K562 (cell line): ENCODE measurements around the gene ST6GAL1. TPM values are rescaled to one million over a fixed set of nuclear protein-coding genes. Genes with fewer than 3 reads are reported as not detected.

ENCODE experiments used
- ARID1B ChIP-seq: fragments of 450-650 bp; IDR thresholded peaks from 2 replicates; pipeline ENCODE4 v1.6.1; 2016; ENCODE audit warnings: antibody characterized with exemption, mild to moderate bottlenecking, inconsistent platforms
- ASH1L ChIP-seq: fragments of 450-650 bp; IDR thresholded peaks from 2 replicates; pipeline ENCODE4 v1.6.1; 2018; ENCODE audit warnings: borderline replicate concordance, mild to moderate bottlenecking, low read depth; ENCODE audit not compliant: partially characterized antibody
- CHCHD3 ChIP-seq: fragments of 250-450 bp; sonication (Bioruptor Pico); IDR thresholded peaks from 2 replicates; pipeline ENCODE4 v2.1.2; 2022; ENCODE audit warnings: mild to moderate bottlenecking
- FOXO4 ChIP-seq: fragments of 450-650 bp; formaldehyde crosslinking; IDR thresholded peaks from 2 replicates; pipeline ENCODE4 v1.4.0; 2020; ENCODE audit warnings: mild to moderate bottlenecking, moderate library complexity
- MBD1 ChIP-seq: fragments of 250-450 bp; sonication (Bioruptor Pico); IDR thresholded peaks from 2 replicates; pipeline ENCODE4 v1.8.0; 2022; ENCODE audit warnings: inconsistent platforms
- PML ChIP-seq: IDR thresholded peaks from 2 replicates; pipeline ENCODE4 v1.6.1; 2012; ENCODE audit warnings: low read length, inconsistent platforms
- SREBF2 ChIP-seq: sonication (generic); formaldehyde crosslinking; IDR thresholded peaks from 2 replicates; pipeline ENCODE4 v1.4.0; 2020; ENCODE audit warnings: mild to moderate bottlenecking, missing genetic modification reagents
- ZNF75A ChIP-seq: fragments of 450-650 bp; formaldehyde crosslinking; IDR thresholded peaks from 2 replicates; pipeline ENCODE4 v1.4.0; 2020; ENCODE audit warnings: mild to moderate bottlenecking
- polyA plus RNA-seq, 8 experiments: library from polyadenylated mRNA; depleted of rRNA in 4 of 8; stranded (reverse) in 5 of 8; unstranded in 3 of 8; fragments of >200 nt; fragmentation: Nextera tagmentation in 2 of 8; fragmentation: Illumina TruSeq in 1 of 8; extraction: Ambion mirVana in 2 of 8; extraction: Trizol in 1 of 8; gene quantifications; 2 replicates each; pipeline versions ENCODE4 v1.2.1 to v1.2.3, GENCODE V29; 2011 to 2014; ENCODE audit warnings: inconsistent platforms in 1 of 8, missing spikeins in 1 of 8
- total RNA-seq, 7 experiments: library from RNA; depleted of rRNA in 6 of 7; stranded (reverse); fragments of >200 nt in 6 of 7; fragmentation: Illumina TruSeq in 2 of 7; extraction: Trizol in 2 of 7; gene quantifications; 2 replicates each; pipeline versions ENCODE4 v1.2.1 to v1.2.3, GENCODE V29; 2011 to 2021; ENCODE audit warnings: low replicate concordance in 1 of 7
- TF ChIP-seq, protein P1 (sequence below): sonication (generic); formaldehyde crosslinking; IDR thresholded peaks from 2 replicates; pipeline ENCODE4 v1.8.0; 2023; ENCODE audit warnings: missing genetic modification reagents, mild to moderate bottlenecking, borderline replicate concordance
- TF ChIP-seq, protein P2 (sequence below): fragments of 250-450 bp; sonication (Bioruptor Pico); IDR thresholded peaks from 2 replicates; pipeline ENCODE4 v1.8.0; 2022; ENCODE audit warnings: moderate library complexity, mild to moderate bottlenecking, inconsistent platforms
- TF ChIP-seq, protein P3 (sequence below): fragments of 450-650 bp; formaldehyde crosslinking; IDR thresholded peaks from 2 replicates; pipeline ENCODE4 v1.4.0; 2020; ENCODE audit warnings: mild to moderate bottlenecking, moderate library complexity
- TF ChIP-seq, protein P4 (sequence below): fragments of 250-450 bp; sonication (Bioruptor Pico); IDR thresholded peaks from 2 replicates; pipeline ENCODE4 v1.5.0; 2021; ENCODE audit warnings: mild to moderate bottlenecking, borderline replicate concordance

The ST6GAL1 gene
- total and polyA plus RNA-seq, 9 of the 15 experiments (the other 6 are each of a cell fraction or from before 2014, with no cell fraction given): 31.9 to 145 (median 71.0) TPM

GRCh38 chr3:187022403-187023029, 92.2 kb downstream of the ST6GAL1 start (continued):
- TF ChIP-seq FOXO4: no peak
- TF ChIP-seq, protein P1, sequence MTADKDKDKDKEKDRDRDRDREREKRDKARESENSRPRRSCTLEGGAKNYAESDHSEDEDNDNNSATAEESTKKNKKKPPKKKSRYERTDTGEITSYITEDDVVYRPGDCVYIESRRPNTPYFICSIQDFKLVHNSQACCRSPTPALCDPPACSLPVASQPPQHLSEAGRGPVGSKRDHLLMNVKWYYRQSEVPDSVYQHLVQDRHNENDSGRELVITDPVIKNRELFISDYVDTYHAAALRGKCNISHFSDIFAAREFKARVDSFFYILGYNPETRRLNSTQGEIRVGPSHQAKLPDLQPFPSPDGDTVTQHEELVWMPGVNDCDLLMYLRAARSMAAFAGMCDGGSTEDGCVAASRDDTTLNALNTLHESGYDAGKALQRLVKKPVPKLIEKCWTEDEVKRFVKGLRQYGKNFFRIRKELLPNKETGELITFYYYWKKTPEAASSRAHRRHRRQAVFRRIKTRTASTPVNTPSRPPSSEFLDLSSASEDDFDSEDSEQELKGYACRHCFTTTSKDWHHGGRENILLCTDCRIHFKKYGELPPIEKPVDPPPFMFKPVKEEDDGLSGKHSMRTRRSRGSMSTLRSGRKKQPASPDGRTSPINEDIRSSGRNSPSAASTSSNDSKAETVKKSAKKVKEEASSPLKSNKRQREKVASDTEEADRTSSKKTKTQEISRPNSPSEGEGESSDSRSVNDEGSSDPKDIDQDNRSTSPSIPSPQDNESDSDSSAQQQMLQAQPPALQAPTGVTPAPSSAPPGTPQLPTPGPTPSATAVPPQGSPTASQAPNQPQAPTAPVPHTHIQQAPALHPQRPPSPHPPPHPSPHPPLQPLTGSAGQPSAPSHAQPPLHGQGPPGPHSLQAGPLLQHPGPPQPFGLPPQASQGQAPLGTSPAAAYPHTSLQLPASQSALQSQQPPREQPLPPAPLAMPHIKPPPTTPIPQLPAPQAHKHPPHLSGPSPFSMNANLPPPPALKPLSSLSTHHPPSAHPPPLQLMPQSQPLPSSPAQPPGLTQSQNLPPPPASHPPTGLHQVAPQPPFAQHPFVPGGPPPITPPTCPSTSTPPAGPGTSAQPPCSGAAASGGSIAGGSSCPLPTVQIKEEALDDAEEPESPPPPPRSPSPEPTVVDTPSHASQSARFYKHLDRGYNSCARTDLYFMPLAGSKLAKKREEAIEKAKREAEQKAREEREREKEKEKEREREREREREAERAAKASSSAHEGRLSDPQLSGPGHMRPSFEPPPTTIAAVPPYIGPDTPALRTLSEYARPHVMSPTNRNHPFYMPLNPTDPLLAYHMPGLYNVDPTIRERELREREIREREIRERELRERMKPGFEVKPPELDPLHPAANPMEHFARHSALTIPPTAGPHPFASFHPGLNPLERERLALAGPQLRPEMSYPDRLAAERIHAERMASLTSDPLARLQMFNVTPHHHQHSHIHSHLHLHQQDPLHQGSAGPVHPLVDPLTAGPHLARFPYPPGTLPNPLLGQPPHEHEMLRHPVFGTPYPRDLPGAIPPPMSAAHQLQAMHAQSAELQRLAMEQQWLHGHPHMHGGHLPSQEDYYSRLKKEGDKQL (CRISPR knock-in tag): no peak
- TF ChIP-seq, protein P2, sequence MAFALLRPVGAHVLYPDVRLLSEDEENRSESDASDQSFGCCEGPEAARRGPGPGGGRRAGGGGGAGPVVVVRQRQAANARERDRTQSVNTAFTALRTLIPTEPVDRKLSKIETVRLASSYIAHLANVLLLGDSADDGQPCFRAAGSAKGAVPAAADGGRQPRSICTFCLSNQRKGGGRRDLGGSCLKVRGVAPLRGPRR (CRISPR knock-in tag): no peak
- TF ChIP-seq PML: peak; percentile 98
- TF ChIP-seq ASH1L: no peak
- TF ChIP-seq MBD1 (CRISPR knock-in tag): no peak
- no peak for TF ChIP-seq CHCHD3 (CRISPR knock-in tag)
- TF ChIP-seq, protein P3, sequence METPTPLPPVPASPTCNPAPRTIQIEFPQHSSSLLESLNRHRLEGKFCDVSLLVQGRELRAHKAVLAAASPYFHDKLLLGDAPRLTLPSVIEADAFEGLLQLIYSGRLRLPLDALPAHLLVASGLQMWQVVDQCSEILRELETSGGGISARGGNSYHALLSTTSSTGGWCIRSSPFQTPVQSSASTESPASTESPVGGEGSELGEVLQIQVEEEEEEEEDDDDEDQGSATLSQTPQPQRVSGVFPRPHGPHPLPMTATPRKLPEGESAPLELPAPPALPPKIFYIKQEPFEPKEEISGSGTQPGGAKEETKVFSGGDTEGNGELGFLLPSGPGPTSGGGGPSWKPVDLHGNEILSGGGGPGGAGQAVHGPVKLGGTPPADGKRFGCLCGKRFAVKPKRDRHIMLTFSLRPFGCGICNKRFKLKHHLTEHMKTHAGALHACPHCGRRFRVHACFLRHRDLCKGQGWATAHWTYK (CRISPR knock-in tag): peak; percentile 79; the same call in 1 of the 2 replicates
- TF ChIP-seq ARID1B: peak; percentile 100
- TF ChIP-seq, protein P4, sequence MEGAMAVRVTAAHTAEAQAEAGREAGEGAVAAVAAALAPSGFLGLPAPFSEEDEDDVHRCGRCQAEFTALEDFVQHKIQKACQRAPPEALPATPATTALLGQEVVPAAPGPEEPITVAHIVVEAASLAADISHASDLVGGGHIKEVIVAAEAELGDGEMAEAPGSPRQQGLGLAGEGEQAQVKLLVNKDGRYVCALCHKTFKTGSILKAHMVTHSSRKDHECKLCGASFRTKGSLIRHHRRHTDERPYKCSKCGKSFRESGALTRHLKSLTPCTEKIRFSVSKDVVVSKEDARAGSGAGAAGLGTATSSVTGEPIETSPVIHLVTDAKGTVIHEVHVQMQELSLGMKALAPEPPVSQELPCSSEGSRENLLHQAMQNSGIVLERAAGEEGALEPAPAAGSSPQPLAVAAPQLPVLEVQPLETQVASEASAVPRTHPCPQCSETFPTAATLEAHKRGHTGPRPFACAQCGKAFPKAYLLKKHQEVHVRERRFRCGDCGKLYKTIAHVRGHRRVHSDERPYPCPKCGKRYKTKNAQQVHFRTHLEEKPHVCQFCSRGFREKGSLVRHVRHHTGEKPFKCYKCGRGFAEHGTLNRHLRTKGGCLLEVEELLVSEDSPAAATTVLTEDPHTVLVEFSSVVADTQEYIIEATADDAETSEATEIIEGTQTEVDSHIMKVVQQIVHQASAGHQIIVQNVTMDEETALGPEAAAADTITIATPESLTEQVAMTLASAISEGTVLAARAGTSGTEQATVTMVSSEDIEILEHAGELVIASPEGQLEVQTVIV (CRISPR knock-in tag): no peak
- TF ChIP-seq ZNF75A (CRISPR knock-in tag): no peak
- TF ChIP-seq SREBF2: no peak
